Omental fat pad (tissue), 4 donors: ENCODE results near the gene B4GALT2. TPM values are rescaled to one million over a fixed set of nuclear protein-coding genes. Genes with fewer than 3 reads are reported as not detected.

Experiments
- ATAC-seq: fragments of 150-250 bp; one replicate; pipeline ENCODE4 v1.9.1; 2016; ENCODE audit warnings: mild to moderate bottlenecking, moderate library complexity; ENCODE audit not compliant: low FRiP score
- DNase-seq: peaks from one replicate; pipeline ENCODE4 v3.0.0-alpha.2; 2019; ENCODE audit warnings: low spot score
- total RNA-seq, 4 donors: library from RNA; depleted of rRNA; stranded (reverse); fragments of >200 nt; gene quantifications; one replicate each; pipeline ENCODE4 v1.1.0, GENCODE V29; 2016
- TF ChIP-seq, protein P1 (sequence below), 3 donors: fragments of 450-650 bp; IDR thresholded peaks; one replicate each; pipeline ENCODE4 v1.5.1; 2016 to 2017; ENCODE audit warnings: antibody characterized with exemption in 3 of 3, mild to moderate bottlenecking in 3 of 3, moderate library complexity in 2 of 3

B4GALT2 gene
- total RNA-seq, 4 donors from 2014 or later, result 20.3 to 67.9 (median 42.6) TPM

DNA sequence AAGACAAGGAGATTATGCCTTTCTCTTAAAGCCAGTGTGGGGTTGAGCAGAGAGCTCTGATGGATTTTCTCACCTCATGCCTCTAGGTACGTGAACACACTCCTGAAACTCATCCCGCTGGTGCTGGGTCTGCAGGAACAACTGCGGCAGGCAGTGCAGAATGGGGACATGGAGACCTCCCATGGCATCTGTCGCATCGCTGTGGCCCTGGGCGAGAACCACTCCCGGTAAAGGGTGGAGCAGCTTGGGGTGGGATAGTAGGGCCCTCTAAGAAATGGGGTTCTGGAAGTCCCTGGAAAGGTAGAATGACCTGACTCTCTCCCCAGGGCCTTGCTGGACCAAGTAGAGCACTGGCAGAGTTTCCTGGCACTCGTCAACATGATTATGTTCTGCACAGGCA is 22.8 kb upstream of the B4GALT2 start:
- no peak for DNase-seq
- ATAC-seq, result no peak
- TF ChIP-seq, protein P1, sequence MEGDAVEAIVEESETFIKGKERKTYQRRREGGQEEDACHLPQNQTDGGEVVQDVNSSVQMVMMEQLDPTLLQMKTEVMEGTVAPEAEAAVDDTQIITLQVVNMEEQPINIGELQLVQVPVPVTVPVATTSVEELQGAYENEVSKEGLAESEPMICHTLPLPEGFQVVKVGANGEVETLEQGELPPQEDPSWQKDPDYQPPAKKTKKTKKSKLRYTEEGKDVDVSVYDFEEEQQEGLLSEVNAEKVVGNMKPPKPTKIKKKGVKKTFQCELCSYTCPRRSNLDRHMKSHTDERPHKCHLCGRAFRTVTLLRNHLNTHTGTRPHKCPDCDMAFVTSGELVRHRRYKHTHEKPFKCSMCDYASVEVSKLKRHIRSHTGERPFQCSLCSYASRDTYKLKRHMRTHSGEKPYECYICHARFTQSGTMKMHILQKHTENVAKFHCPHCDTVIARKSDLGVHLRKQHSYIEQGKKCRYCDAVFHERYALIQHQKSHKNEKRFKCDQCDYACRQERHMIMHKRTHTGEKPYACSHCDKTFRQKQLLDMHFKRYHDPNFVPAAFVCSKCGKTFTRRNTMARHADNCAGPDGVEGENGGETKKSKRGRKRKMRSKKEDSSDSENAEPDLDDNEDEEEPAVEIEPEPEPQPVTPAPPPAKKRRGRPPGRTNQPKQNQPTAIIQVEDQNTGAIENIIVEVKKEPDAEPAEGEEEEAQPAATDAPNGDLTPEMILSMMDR (IDR thresholded peaks at IDR 0.05), result no peak

DNA sequence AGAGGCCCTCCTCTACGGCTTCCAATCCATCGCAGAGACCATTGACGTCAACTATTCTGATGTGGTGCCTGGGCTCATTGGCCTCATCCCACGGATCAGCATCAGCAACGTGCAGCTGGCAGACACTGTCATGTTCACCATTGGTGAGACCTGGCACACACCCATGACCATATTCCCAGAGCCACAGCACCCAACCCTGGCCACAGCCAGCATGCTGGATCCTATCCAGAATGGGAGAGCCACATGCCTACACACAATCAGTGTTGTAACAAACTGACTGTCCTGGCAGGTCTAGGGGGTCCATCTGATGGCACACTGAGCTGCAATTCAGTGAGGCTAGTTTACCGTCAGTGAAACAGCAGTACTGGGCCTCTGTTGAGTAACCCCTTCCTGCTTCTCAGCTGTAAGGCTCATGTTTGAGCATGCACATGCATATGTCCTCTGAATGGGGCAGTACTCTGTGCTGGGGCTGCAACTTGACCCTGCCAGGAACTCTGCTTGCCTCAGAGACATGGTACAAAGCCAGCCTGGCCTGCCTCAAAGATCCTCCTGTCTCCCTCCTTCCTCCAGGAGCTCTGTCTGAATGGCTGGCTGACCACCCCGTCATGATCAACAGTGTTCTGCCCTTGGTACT is 21.5 kb upstream of the B4GALT2 start:
- TF ChIP-seq, protein P1 (IDR thresholded peaks at IDR 0.05), result no peak
- DNase-seq (no peak), ATAC-seq (no peak)

DNA sequence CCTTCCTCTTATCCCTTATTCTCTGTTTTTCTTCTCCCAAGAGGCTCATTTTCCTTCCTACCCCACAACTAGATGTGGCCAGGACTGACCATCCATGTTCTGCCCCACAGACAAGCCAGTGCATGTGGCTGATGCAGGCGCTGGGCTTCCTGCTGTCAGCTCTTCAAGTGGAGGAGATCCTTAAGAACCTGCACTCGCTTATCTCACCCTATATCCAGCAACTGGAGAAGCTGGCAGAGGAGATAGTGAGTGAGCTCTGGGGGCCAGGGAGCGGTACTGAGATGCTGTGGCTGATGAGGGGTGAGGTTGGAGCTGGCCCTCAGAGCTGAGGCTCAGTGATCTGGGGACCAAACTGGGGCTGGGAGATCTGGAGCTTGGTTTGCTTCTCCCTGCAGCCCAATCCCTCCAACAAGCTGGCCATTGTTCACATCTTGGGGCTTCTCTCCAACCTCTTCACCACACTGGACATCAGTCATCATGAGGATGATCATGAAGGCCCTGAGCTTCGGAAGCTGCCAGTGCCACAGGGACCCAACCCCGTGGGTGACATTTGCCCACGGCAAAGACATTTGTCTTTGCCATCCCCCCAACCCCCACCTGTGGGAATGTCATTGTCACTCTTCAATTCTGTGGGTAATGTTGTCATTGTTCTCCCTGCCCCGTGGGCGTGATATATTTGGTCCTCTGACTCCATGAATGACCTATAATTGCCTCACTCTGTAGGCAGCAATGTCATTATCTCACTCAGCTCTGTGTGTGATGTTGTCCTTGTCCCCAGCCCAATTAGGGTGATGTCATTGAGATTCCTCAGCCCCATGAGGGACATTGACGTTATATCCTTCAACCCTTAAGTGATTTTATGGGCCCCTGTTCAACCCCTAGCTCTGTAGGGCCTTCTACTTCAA is 20.4 kb upstream of the B4GALT2 start:
- TF ChIP-seq, protein P1 (IDR thresholded peaks at IDR 0.05), result no peak
- DNase-seq (no peak), ATAC-seq (no peak)

DNA sequence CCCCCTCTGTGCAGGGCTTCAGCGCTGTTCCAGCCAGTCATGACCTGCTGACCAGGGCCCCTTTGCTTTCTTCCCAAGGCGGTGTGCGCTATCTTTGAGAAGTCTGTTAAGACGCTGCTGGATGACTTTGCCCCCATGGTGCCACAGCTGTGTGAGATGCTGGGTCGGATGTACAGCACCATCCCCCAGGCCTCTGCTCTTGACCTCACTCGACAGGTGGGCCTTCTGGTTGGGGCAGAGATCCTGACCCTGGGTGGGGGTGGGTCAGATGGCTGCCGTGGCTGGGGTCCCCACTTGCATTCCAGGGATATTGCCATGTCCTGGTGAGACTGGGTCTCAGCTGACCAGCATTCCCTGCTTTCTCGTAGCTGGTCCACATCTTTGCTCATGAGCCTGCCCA is 18.2 kb upstream of the B4GALT2 start:
- TF ChIP-seq, protein P1 (IDR thresholded peaks at IDR 0.05), result no peak
- ATAC-seq (no peak), DNase-seq (no peak)

DNA sequence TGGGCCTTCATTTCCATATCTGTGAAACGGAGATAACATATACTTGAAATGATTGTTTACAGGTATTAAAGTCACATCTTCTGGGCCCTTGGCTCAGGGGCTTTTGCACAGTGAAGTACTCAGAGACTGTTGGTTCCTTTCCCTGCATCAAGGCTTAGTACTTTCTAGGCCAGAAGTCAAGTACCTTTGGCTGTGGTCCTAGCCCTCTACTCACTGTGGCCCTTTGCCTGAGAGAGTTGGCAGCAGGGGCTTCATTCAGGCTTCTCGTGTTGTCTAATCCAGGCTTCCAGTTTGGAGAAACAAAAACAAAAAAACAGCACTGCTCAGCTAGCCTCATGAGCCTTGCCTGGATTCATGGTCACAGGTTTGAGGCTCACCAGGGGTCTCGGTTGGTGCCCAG is 17.3 kb upstream of the B4GALT2 start:
- TF ChIP-seq, protein P1 (IDR thresholded peaks at IDR 0.05), result no peak
- ATAC-seq (no peak), DNase-seq (no peak)

DNA sequence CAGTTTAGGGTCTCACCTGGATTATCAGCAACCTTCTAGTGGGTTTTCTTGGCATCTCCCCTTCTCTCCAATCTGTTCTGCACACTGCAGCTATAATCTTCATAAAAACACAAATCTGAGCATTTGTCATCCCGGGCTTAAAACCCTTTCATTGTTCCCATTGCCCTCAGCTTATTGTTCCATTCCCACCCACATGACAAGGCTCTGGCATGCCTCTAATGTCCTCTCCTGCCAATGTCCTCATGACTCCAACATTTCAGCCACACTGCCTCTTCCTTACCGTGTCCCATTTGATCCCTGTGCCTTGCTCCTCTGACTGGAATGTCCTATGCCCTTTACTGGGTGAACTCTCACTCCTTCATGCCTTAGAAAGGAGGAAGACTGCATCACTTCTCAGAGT is 16.7 kb upstream of the B4GALT2 start:
- TF ChIP-seq, protein P1 (IDR thresholded peaks at IDR 0.05), result no peak
- DNase-seq (no peak), ATAC-seq (no peak)
